Thymus (tissue), 14 donors: Measurements from ENCODE around the gene ARHGAP32. TPM values are rescaled to one million over a fixed set of nuclear protein-coding genes. Genes with fewer than 3 reads are reported as not detected.

Source experiments
- DNase-seq, 9 donors: peaks; one replicate each; pipeline ENCODE4 v3.0.0-alpha.2; 2013; ENCODE audit warnings: low spot score in 9 of 9, low read depth in 6 of 9, missing footprints in 1 of 9
- H3K27ac ChIP-seq, 2 donors: one replicate each; pipeline ENCODE4 v1.5.1; 2013; ENCODE audit warnings: control low read depth in 1 of 2, low read depth in 1 of 2, low read length in 1 of 2, mild to moderate bottlenecking in 1 of 2, moderate library complexity in 1 of 2
- H3K27me3 ChIP-seq, 2 donors: one replicate each; pipeline ENCODE4 v1.5.1; 2013; ENCODE audit warnings: low read length in 1 of 2; ENCODE audit not compliant: control insufficient read depth in 2 of 2, insufficient read depth in 1 of 2
- H3K36me3 ChIP-seq, 2 donors: one replicate each; pipeline ENCODE4 v1.5.1; 2013; ENCODE audit warnings: low read length in 1 of 2, mild to moderate bottlenecking in 1 of 2, moderate library complexity in 1 of 2; ENCODE audit not compliant: control insufficient read depth in 2 of 2, insufficient read depth in 2 of 2
- H3K4me1 ChIP-seq, 2 donors: one replicate each; pipeline ENCODE4 v1.5.1; 2013; ENCODE audit warnings: low read length in 2 of 2; ENCODE audit not compliant: control insufficient read depth in 2 of 2, insufficient read depth in 2 of 2
- H3K4me3 ChIP-seq, 2 donors: one replicate each; pipeline ENCODE4 v1.5.1; 2013; ENCODE audit warnings: low read length in 2 of 2, control low read depth in 1 of 2, mild to moderate bottlenecking in 1 of 2
- H3K9me3 ChIP-seq, 2 donors: one replicate each; pipeline ENCODE4 v1.5.1; 2013; ENCODE audit warnings: low read length in 1 of 2, mild to moderate bottlenecking in 1 of 2; ENCODE audit not compliant: control insufficient read depth in 2 of 2, insufficient read depth in 1 of 2
- whole genome bisulfite sequencing: extraction: QIAGEN DNeasy Blood & Tissue Kit; methylation state at CpG from one replicate; pipeline ENCODE4 v1.1.7; 2013; 5-methylcytosine and 5-hydroxymethylcytosine counted together
- long read RNA-seq, 10 donors: transcript quantifications; one replicate each; lab custom pipeline, GENCODE V29; 2026
- polyA plus RNA-seq: library from polyadenylated mRNA; stranded (reverse); fragments of 200-250 nt; gene quantifications from one replicate; pipeline ENCODE4 v1.2.3, GENCODE V29; 2013
- total RNA-seq: library from RNA; stranded (reverse); fragments of 120-200 nt; gene quantifications from one replicate; pipeline ENCODE4 v1.2.4, GENCODE V29; 2013
- donor health status: healthy.

ARHGAP32 gene
- 9.9 TPM for total RNA-seq
- polyA plus RNA-seq = 3.5 TPM
- long read RNA-seq, donor 1 = 0 reads
- long read RNA-seq, donor 2 = 0 reads
- long read RNA-seq, donor 3, partial matches to known transcripts = 13 of 13 reads
- long read RNA-seq, donor 3, other reads (novel, unspliced or antisense) = 0 of 13 reads
- long read RNA-seq, donor 4 = 0 reads
- long read RNA-seq, donor 5 = 0 reads
- long read RNA-seq, donor 6, partial matches to known transcripts = 5 of 5 reads
- long read RNA-seq, donor 6, other reads (novel, unspliced or antisense) = 0 of 5 reads
- long read RNA-seq, donor 7, partial matches to known transcripts = 10 of 10 reads
- long read RNA-seq, donor 7, other reads (novel, unspliced or antisense) = 0 of 10 reads
- long read RNA-seq, donor 8 = 0 reads
- long read RNA-seq, donor 9 = 0 reads
- long read RNA-seq, donor 10, partial matches to known transcripts = 7 of 7 reads
- long read RNA-seq, donor 10, other reads (novel, unspliced or antisense) = 0 of 7 reads

- Histone ChIP-seq H3K9me3 (no peaks in the 10 kb centered on the region), H3K36me3 (no peaks in the 10 kb centered on the region), H3K27ac (no peak within 1 kb of the TSS), H3K4me1 (peaks cover 3 to 7% of the 10 kb centered on the region in 2 donors), H3K4me3 (no peak within 1 kb of the TSS), H3K27me3 (no peaks in the 10 kb centered on the region)
- peak in 5 of 9 donors; percentile 16 to 59 (median 28) for DNase-seq
- WGBS = 80% methylated on average over 2 of the region's 2 CpGs
These were observed at the start of gene ARHGAP32 for GRCh38 chr11:129192150-129192549. ARHGAP32 (minus strand) TSS chr11:129192325; CDS start chr11:129192198, 127 bp downstream.

GRCh38 chr11:129239207-129239606 lies 47.1 kb upstream of the ARHGAP32 start:
- Histone ChIP-seq H3K4me3 (no peak overlapping the region), H3K4me1 (no peaks in the 10 kb centered on the region)
- WGBS = 98% methylated on average over 2 of the region's 2 CpGs

GRCh38 chr11:129237880-129238638 lies 45.9 kb upstream of the ARHGAP32 start:
- H3K4me1 ChIP-seq = no peaks in the 10 kb centered on the region
- no peak overlapping the region for H3K27ac ChIP-seq
- 98% methylated on average over 3 of the region's 3 CpGs for WGBS
- H3K36me3 ChIP-seq = peaks cover 0 to 5% of the 10 kb centered on the region in 2 donors
- no peaks in the 10 kb centered on the region for H3K27me3 ChIP-seq
- H3K4me3 ChIP-seq = no peak overlapping the region
- DNase-seq = no peak
- no peaks in the 10 kb centered on the region for H3K9me3 ChIP-seq

More at GRCh38 chr11:129239207-129239606, 47.1 kb upstream of the ARHGAP32 start:
- no peak overlapping the region for H3K27ac ChIP-seq
- no peaks in the 10 kb centered on the region for H3K27me3 ChIP-seq
- peaks cover 0 to 5% of the 10 kb centered on the region in 2 donors for H3K36me3 ChIP-seq
- no peak for DNase-seq
- no peaks in the 10 kb centered on the region for H3K9me3 ChIP-seq

- 98% methylated on average over 4 of the region's 4 CpGs for WGBS
- Histone ChIP-seq H3K27ac (no peak overlapping the region), H3K4me1 (no peaks in the 10 kb centered on the region), H3K9me3 (no peaks in the 10 kb centered on the region), H3K36me3 (peaks cover 0 to 5% of the 10 kb centered on the region in 2 donors), H3K4me3 (no peak overlapping the region), H3K27me3 (no peaks in the 10 kb centered on the region)
- no peak for DNase-seq
These were observed 45.3 kb upstream of the ARHGAP32 start for GRCh38 chr11:129237456-129237855.

GRCh38 chr11:129236850-129237249 lies 44.7 kb upstream of the ARHGAP32 start:
- WGBS = 97% methylated on average over 1 of the region's 1 CpG
- H3K9me3 ChIP-seq = no peaks in the 10 kb centered on the region

GRCh38 chr11:129234978-129235377 lies 42.9 kb upstream of the ARHGAP32 start:
- WGBS = 85% methylated on average over 5 of the region's 5 CpGs
- no peaks in the 10 kb centered on the region for H3K27me3 ChIP-seq
- H3K36me3 ChIP-seq = peaks cover 0 to 5% of the 10 kb centered on the region in 2 donors
- no peak for DNase-seq
- H3K9me3 ChIP-seq = no peaks in the 10 kb centered on the region
- H3K27ac ChIP-seq = no peak overlapping the region
- H3K4me3 ChIP-seq = no peak overlapping the region
- H3K4me1 ChIP-seq = no peaks in the 10 kb centered on the region

More at GRCh38 chr11:129236850-129237249, 44.7 kb upstream of the ARHGAP32 start:
- Histone ChIP-seq H3K27ac (no peak overlapping the region), H3K27me3 (no peaks in the 10 kb centered on the region), H3K4me1 (no peaks in the 10 kb centered on the region), H3K36me3 (peaks cover 0 to 5% of the 10 kb centered on the region in 2 donors), H3K4me3 (no peak overlapping the region)
- DNase-seq = no peak

GRCh38 chr11:129230006-129230405 lies 37.9 kb upstream of the ARHGAP32 start:
- Histone ChIP-seq H3K4me1 (no peaks in the 10 kb centered on the region), H3K27ac (no peak overlapping the region), H3K4me3 (no peak overlapping the region), H3K36me3 (no peaks in the 10 kb centered on the region), H3K9me3 (no peaks in the 10 kb centered on the region), H3K27me3 (no peaks in the 10 kb centered on the region)
- WGBS = 88% methylated on average over 6 of the region's 6 CpGs
- peak in 5 of 9 donors; percentile 18 to 50 (median 22) for DNase-seq

GRCh38 chr11:129226207-129226798 lies 34.2 kb upstream of the ARHGAP32 start:
- no peaks in the 10 kb centered on the region for H3K9me3 ChIP-seq
- H3K36me3 ChIP-seq = no peaks in the 10 kb centered on the region
- H3K27ac ChIP-seq = no peak overlapping the region
- no peaks in the 10 kb centered on the region for H3K27me3 ChIP-seq
- H3K4me1 ChIP-seq = no peaks in the 10 kb centered on the region
- WGBS = 97% methylated on average over 2 of the region's 2 CpGs
- H3K4me3 ChIP-seq = no peak overlapping the region
- DNase-seq = no peak
